OCI-LY7 (cell line): ENCODE measurements around the gene NCOA5. TPM values are rescaled to one million over a fixed set of nuclear protein-coding genes. Genes with fewer than 3 reads are reported as not detected.

ENCODE experiments used
- BruUV-seq: library from RNA; stranded (reverse); fragments of 400-500 nt; replicated peaks from 2 replicates; lab custom pipeline; 2021; lab: Mats Ljungman, UMichigan
- CTCF ChIA-PET: fragments of 300-600 bp; sonication (Branson Sonifier 250); formaldehyde crosslinking; loops from one replicate; lab custom pipeline; 2022; ENCODE audit warnings: antibody characterized with exemption; ENCODE audit not compliant: unreplicated experiment; lab: Charles Lee
- POLR2A ChIA-PET: fragments of 300-600 bp; sonication (Branson Sonifier 250); formaldehyde crosslinking; loops from one replicate; lab custom pipeline; 2022; ENCODE audit warnings: antibody characterized with exemption; lab: Charles Lee
- DNase-seq: peaks from one replicate; pipeline ENCODE4 v3.0.0-alpha.2; 2015; ENCODE audit warnings: low spot score
- H2AFZ ChIP-seq: fragments of 200-600 bp; sonication (generic), shearing (Covaris generic); 2 replicates; pipeline ENCODE4 v1.6.1; 2014; ENCODE audit warnings: mild to moderate bottlenecking, antibody characterized with exemption, low read length, moderate library complexity
- H3K27ac ChIP-seq: fragments of 200-600 bp; sonication (generic); 2 replicates; pipeline ENCODE4 v1.5.1; 2014; ENCODE audit warnings: mixed run types, low read depth, mild to moderate bottlenecking, moderate library complexity, low read length, inconsistent platforms; ENCODE audit not compliant: poor library complexity, severe bottlenecking
- H3K36me3 ChIP-seq: fragments of 200-600 bp; sonication (generic); 2 replicates; pipeline ENCODE4 v1.6.1; 2014; ENCODE audit warnings: mild to moderate bottlenecking, antibody characterized with exemption, low read length, moderate library complexity, mixed read lengths; ENCODE audit not compliant: insufficient read depth
- H3K4me1 ChIP-seq: fragments of 200-600 bp; sonication (generic); 2 replicates; pipeline ENCODE4 v1.5.1; 2014; ENCODE audit warnings: mild to moderate bottlenecking, low read length; ENCODE audit not compliant: insufficient read depth, poor library complexity, severe bottlenecking
- H3K4me2 ChIP-seq: fragments of 200-600 bp; sonication (generic); 2 replicates; pipeline ENCODE4 v1.6.1; 2014; ENCODE audit warnings: mild to moderate bottlenecking, low read length
- H3K4me3 ChIP-seq: fragments of 200-600 bp; sonication (generic); 2 replicates; pipeline ENCODE4 v1.5.1; 2014; ENCODE audit warnings: mild to moderate bottlenecking, low read depth, low read length; ENCODE audit not compliant: poor library complexity, severe bottlenecking
- H3K79me2 ChIP-seq: fragments of 200-600 bp; sonication (generic); 2 replicates; pipeline ENCODE4 v1.6.1; 2016; ENCODE audit warnings: low read depth, mild to moderate bottlenecking, low read length, moderate library complexity, mixed read lengths; ENCODE audit not compliant: insufficient read depth
- H3K9me2 ChIP-seq: fragments of 200-600 bp; sonication (generic); 2 replicates; pipeline ENCODE4 v1.6.1; 2016; ENCODE audit warnings: mild to moderate bottlenecking, low read length, mixed read lengths; ENCODE audit not compliant: insufficient read depth
- H3K9me3 ChIP-seq: fragments of 200-600 bp; sonication (generic); 2 replicates; pipeline ENCODE4 v1.6.1; 2014; ENCODE audit warnings: mild to moderate bottlenecking, mixed run types, low read length, mixed read lengths
- H4K20me1 ChIP-seq: fragments of 200-600 bp; sonication (generic); 2 replicates; pipeline ENCODE4 v1.6.1; 2014; ENCODE audit warnings: mild to moderate bottlenecking, antibody characterized with exemption, low read length, moderate library complexity, mixed read lengths; ENCODE audit not compliant: insufficient read depth
- EZH2phosphoT487 ChIP-seq: fragments of 200-600 bp; sonication (generic); IDR thresholded peaks from 2 replicates; pipeline ENCODE4 v1.6.1; 2018; ENCODE audit warnings: low read depth, borderline replicate concordance, mild to moderate bottlenecking, mixed run types, antibody characterized with exemption, low read length, moderate library complexity, mixed read lengths
- intact Hi-C: fragments of 100-400 bp; cut with micrococcal nuclease; formaldehyde crosslinking; loops from one replicate; pipeline ENCODE4 v1.10.0; 2022; ENCODE audit not compliant: unreplicated experiment
- total RNA-seq, 2 experiments: library from RNA; depleted of rRNA in 1 of 2; stranded (reverse); fragments of >200 nt in 1 of 2; shearing (Covaris generic) in 1 of 2; gene quantifications; 2 replicates each; pipeline ENCODE4 v1.2.3, GENCODE V29; 2014 to 2022
- TF ChIP-seq, protein P1 (sequence below): fragments of 200-600 bp; sonication (generic); conservative IDR thresholded peaks from 2 replicates; pipeline ENCODE4 v1.5.1; 2014; ENCODE audit warnings: mild to moderate bottlenecking, antibody characterized with exemption, low read length, moderate library complexity, mixed read lengths

The NCOA5 gene
- total RNA-seq, 2 experiments from 2014 or later = 23.4 to 33.7 TPM

- Histone ChIP-seq H3K9me2 (no peaks in the 10 kb centered on the region), H3K4me3 (no peak overlapping the region), H2AFZ (no peak overlapping the region), H4K20me1 (no peaks in the 10 kb centered on the region), H3K4me2 (no peak overlapping the region), H3K4me1 (no peaks in the 10 kb centered on the region), H3K9me3 (no peaks in the 10 kb centered on the region), H3K27ac (no peak overlapping the region), H3K36me3 (no peaks in the 10 kb centered on the region), H3K79me2 (no peaks in the 10 kb centered on the region)
- no peak for TF ChIP-seq EZH2phosphoT487
- TF ChIP-seq, protein P1, sequence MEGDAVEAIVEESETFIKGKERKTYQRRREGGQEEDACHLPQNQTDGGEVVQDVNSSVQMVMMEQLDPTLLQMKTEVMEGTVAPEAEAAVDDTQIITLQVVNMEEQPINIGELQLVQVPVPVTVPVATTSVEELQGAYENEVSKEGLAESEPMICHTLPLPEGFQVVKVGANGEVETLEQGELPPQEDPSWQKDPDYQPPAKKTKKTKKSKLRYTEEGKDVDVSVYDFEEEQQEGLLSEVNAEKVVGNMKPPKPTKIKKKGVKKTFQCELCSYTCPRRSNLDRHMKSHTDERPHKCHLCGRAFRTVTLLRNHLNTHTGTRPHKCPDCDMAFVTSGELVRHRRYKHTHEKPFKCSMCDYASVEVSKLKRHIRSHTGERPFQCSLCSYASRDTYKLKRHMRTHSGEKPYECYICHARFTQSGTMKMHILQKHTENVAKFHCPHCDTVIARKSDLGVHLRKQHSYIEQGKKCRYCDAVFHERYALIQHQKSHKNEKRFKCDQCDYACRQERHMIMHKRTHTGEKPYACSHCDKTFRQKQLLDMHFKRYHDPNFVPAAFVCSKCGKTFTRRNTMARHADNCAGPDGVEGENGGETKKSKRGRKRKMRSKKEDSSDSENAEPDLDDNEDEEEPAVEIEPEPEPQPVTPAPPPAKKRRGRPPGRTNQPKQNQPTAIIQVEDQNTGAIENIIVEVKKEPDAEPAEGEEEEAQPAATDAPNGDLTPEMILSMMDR = no peak
- intact Hi-C loops = no loop called here
- no TSS peak for BruUV-seq
- ChIA-PET POLR2A (no interaction called here), CTCF (no interaction called here)
- no peak for DNase-seq
Measured at GRCh38 chr20:46035713-46036112, 54.0 kb downstream of the NCOA5 start.

DNA sequence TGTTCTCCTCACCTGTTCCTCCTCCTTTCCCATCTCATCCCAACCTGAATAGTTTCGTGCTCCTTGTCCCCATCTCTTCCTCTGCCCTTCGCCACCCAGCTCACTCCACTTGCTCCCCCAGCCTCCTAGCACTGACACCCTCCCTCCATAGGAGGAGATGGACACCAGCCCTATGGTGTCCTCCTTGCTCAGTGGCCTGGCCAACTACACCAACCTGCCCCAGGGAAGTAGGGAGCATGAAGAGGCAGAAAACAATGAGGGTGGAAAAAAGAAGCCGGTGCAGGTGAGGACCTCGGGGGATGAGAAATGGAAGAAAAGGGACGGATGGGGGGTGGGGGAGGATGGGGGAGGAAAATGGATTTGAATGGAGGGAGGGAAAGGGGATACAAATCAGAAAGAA is 54.5 kb downstream of the NCOA5 start:
- DNase-seq = no peak
- BruUV-seq = no TSS peak
- POLR2A ChIA-PET = no interaction called here
- no peaks in the 10 kb centered on the region for H3K4me1 ChIP-seq
- no peak overlapping the region for H3K27ac ChIP-seq
- H3K9me2 ChIP-seq = no peaks in the 10 kb centered on the region
- intact Hi-C loops = no loop called here
- H4K20me1 ChIP-seq = no peaks in the 10 kb centered on the region
- no peak overlapping the region for H2AFZ ChIP-seq
- TF ChIP-seq EZH2phosphoT487 = no peak
- TF ChIP-seq, protein P1 = no peak
- H3K4me3 ChIP-seq = no peak overlapping the region
- H3K4me2 ChIP-seq = no peak overlapping the region
- no peaks in the 10 kb centered on the region for H3K79me2 ChIP-seq
- H3K36me3 ChIP-seq = no peaks in the 10 kb centered on the region
- CTCF ChIA-PET = no interaction called here
- no peaks in the 10 kb centered on the region for H3K9me3 ChIP-seq

- Histone ChIP-seq H3K4me2 (no peak overlapping the region), H3K9me3 (no peaks in the 10 kb centered on the region), H3K9me2 (no peaks in the 10 kb centered on the region), H3K4me3 (no peak overlapping the region), H2AFZ (no peak overlapping the region), H3K27ac (no peak overlapping the region), H4K20me1 (no peaks in the 10 kb centered on the region), H3K36me3 (no peaks in the 10 kb centered on the region), H3K4me1 (no peaks in the 10 kb centered on the region), H3K79me2 (no peaks in the 10 kb centered on the region)
- POLR2A ChIA-PET = interaction anchor here (0.6 kb wide), 1 partner anchor 37 kb away, joined by 3 read pairs; no protein-coding TSS in a partner anchor
- BruUV-seq = no TSS peak
- no peak for DNase-seq
- intact Hi-C loops = no loop called here
- no peak for TF ChIP-seq EZH2phosphoT487
- TF ChIP-seq, protein P1 = no peak
- CTCF ChIA-PET = no interaction called here
Measured at GRCh38 chr20:46034039-46034438, 55.7 kb downstream of the NCOA5 start.
